GM19468 (cell line): ENCODE results near the gene PLIN5.

Experiments
- ATAC-seq: cut with Tn5 transposase; IDR thresholded peaks from one replicate; pipeline ENCODE4 v1.9.1; 2021; ENCODE audit warnings: mild to moderate bottlenecking, moderate library complexity, moderate number of reproducible peaks; ENCODE audit not compliant: unreplicated experiment; ENCODE audit errors: extremely low read depth

Gene PLIN5, protein sequence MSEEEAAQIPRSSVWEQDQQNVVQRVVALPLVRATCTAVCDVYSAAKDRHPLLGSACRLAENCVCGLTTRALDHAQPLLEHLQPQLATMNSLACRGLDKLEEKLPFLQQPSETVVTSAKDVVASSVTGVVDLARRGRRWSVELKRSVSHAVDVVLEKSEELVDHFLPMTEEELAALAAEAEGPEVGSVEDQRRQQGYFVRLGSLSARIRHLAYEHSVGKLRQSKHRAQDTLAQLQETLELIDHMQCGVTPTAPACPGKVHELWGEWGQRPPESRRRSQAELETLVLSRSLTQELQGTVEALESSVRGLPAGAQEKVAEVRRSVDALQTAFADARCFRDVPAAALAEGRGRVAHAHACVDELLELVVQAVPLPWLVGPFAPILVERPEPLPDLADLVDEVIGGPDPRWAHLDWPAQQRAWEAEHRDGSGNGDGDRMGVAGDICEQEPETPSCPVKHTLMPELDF

DNA sequence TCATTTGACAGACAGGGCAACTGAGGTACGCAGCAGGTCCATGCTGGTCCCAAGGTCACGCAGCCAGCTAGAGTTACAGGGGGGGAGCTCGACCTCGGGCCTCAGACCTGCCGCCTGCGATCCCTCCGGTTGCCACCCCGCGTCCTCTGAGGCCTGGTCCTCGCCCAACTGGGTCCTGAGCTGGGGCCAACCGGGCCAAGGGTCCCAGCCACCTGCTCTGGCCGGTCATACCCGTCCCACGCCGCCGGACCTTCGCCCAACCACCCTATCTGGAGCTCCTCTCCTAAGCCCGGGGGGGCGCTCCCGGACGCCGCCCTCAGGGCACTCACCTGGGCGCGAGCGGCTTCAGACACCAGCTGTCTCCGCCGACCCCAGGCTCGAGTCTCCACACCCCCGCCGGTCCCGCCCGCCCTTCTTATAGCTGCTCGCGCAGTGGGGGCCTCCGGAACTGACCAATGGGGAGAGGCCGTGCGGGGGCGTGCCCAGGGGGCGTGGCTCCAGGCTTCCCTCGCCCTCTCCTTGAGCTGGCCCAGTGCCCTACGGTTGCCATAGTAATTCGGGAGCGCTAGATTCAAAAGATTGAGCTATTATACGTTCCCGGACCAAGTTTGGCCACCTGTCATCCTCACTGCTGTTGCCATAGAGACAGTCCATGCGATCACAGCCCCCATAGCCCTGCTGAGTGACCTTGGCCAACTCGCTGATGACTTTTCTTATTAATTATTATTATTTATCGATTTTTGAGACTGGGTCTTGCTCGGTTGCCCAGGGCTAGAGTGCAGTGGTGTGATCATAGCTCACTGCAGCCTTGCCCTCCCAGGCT is at the start of gene PLIN5:
PLIN5 (minus strand) TSS at position 389 of the 823 bp plus-strand sequence. CDS start 1,150 bp downstream, outside the sequence.
- ATAC-seq = no peak

DNA sequence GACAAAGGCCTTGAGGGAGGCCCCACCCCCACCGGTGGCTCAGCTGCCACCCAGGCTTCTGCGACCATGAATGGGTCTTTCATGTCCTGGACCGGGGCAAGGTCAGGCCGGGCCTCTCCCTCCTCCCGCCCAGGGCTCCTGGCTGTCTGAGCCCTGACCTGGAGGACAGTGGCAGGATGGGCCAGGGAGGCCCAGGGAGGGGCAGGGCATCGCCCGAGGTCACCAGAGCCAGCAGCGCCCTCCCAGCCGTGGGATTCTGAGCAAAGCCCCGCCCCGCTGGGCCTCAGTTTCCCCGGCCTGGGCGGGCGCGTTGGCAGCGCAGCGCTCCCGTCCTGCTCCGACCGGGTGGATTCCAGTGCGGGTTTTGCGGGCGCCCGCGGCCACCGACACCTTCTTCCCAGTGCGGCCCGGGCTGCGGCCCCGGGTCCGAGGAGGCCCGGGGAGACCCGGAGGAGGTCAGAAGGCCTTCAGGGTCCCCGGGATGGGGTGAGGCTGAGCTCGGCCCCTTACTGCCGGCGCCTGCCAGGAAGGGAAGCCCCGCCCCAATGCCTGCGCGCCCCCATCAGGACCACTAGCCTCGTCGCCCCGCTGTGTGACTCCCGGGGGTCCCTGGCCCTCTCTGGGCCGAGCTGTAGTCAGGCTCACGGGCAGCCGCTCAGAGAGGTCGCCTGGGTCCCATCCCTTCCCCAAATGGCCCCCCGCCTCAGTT is 49.1 kb upstream of the PLIN5 start:
- no peak for ATAC-seq

DNA sequence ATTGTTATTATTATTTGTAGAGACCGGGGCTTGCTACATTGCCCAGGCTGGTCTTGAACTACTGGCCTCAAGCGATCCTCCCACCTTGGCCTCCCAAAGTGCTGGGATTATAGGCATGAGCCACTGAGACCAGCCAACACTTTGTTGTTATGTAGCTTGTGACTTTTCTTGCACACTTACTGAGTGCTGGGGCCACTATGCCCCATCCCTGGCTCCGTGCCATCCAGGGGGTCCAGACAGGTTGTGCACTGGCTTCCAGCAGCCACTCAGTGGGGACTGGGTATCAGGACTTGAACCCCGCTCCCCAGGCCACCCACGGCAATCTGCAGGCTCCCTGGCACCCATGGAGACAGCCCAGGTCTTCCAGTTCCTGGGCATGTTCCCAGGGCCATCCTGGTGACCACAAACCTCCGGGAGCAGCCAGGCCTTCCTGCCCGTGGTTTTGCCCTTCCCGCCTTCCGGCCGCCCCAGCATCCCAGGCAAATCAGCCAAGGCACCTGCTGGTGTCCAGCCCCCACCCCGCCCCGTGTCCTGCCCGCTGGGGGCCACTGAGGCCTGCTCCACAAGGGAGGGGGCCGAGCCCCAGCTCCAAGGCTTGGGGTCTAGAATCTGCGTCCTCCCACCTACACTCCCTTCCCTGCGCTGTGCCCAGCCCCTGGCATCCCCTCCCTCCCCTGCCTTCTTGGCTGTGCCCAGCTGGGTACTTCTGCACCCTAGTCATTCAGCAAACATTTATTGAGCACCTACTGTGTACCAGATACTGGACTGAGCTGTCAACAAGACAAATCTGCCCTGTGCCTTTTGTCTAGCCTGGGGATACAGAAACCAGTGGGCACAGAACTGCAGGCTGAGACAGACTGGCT is 48.2 kb upstream of the PLIN5 start:
- no peak for ATAC-seq

DNA sequence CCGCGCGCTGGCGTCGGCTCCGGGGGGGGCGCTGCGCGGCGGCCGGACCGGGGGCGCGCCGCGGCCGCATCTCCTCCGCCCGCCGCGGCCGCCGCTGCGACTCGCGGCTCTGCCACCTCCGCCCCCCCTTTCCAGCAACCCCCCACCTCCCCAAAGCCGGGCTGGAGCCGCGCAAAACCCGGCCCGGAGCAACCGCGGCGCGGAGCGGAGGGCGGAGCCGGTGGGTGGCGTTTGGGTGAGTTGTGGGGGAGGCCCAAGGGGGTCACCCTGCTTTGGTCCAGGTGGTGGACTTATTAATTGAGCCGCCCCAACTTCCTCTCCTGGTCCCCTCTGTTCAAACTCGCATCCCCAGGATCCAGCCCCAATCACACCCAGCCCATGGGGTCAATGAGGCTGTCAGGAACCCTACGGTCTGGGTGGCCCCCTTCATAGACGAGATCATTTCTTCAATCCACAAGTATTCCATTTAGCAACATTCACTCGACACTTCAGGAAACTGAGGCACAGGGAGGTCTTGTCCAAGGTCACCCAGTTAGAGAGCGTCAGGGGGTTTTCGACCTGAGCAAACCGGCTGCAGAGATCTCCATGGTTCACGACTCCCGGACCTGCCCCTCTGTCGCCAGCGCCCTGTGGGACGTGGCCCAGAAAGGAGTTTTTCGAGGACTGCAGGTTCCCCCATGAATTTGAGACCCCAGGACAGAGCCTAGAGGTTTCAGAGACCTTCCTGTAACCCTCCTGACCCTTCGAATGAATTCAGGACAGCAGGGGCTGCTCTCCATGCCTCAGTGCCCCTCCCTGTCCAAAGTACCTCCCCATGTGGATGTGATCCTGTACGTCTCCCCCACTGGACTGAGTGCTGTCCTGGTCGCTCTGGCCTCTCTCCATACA is 46.9 kb upstream of the PLIN5 start:
- no peak for ATAC-seq

DNA sequence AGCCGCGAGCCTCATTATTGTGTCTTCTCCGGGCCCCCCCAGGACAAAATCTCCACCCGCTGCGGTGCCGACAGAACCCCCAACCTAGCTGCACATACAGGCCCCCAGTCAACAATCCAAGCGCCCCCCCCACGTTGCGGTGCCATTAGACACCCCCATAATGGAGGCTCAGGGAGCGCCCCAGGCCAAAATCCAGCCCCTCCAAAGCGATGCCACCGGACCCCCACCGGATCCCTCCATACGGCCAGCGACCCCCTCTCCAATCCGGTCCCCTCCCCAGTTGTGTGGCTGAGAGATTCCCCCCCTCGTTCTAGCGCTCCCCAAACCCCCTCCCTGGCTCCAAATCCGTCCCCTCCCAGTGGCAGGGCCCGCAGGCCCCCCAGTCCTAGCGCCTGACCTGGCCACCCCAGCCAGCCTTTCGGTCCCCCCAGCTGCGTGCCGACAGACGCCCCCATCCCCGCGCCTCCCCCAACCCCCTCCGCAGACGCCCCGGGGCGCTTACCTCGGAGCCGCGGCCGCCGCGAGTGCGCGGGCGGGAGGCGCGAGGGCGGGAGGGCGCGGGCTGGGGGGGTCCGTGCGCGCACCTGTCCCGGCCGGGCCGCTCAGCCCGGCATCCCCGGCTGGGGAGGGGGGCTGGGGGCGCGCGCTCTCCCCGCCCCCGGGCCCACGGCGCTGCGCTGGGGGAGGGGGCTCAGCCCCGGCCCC is 46.1 kb upstream of the PLIN5 start:
- no peak for ATAC-seq

DNA sequence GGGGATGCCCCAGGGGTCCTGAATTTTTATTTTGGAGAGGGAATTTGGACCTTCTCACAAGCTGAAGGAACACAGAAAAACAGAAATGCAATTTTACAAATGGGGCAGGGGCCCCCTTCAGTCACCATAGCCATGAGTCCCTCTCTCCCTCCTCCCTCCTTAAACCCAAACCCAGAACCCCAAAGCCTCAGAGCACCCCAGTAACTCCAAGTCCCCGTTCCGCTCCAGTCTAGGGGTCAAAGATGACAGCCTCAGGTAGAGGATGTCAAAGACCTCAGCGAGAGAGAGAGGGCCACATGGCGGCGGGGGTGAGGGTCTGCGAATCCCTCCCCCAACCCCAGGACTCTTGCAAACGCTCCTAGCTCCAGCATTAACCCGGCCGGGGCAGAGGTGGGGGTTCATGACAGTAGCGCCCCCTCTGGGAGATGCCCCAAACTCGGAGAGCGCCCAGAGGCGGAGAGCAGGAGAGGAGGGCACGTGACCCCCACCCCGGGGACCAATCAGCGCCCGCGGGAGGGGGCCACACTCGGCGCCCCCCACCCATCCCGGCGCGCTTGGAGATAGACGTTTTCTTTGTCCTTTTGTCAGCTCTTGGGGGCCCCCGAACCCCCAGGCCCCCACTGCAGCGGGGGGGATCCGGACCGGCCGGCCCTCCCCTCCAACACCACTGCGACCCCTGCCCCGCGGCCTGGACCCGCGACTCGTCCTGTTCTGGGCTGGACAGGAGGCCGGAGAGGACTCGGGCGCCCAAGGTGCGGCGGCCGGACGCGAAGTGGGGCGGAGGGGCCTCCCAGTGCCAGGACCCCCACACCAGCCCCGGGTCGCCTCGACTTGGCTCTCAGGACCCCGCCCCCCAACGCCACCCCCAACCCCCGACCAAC is 45.2 kb upstream of the PLIN5 start:
- no peak for ATAC-seq

DNA sequence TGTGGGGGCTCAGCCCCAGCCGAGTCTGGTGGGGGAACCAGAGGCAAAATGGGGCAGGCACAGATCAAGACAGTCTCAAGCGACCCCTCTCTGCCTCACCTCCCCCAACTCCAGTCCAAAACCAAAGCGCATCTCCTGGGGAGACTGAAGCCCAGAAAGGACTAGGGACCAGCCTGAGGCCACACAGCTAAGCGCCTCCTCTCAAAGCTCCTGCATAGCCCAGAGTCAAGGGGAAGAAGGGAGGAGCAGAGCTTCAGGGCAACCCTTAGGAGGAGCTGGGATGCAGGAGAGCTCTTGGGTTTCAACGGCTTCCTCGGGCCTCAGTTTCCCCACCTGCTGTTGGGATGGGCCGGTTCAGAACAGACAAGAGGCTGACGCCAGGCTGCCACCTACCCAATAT is 44.4 kb upstream of the PLIN5 start:
- no peak for ATAC-seq

DNA sequence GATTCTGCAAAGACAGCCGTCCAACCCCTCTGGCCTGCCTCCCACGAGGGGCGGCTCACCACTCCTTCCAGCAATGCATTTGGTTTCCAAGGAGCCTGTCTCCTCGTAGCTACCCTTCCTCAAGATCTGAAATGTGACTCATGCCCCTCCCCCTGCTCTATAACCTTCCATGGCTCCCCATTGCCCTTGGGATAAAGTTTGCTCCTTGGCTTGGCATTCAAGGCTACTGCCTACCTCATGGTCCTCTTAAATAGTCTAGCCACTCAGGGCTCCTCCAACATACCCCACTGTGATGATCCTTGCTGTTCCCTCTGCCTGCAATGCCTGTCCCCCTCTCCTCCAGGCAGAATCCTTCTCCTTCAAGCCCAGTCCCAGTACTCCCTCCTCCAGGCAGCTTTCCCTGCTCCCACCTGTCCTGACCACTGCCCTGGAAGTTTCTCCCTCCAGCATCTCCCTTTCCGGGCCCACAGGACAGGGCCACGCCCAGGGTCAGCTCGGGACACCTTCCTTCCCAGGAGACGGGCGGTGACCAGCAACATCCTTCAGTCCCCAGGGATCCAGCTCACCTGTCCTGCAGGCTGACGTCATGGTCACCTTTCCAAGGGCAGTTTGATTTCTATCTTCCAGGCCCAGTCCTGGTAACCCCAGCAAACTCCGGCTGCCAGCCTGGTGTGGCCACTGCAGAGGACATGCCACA is 43.7 kb upstream of the PLIN5 start:
- no peak for ATAC-seq

DNA sequence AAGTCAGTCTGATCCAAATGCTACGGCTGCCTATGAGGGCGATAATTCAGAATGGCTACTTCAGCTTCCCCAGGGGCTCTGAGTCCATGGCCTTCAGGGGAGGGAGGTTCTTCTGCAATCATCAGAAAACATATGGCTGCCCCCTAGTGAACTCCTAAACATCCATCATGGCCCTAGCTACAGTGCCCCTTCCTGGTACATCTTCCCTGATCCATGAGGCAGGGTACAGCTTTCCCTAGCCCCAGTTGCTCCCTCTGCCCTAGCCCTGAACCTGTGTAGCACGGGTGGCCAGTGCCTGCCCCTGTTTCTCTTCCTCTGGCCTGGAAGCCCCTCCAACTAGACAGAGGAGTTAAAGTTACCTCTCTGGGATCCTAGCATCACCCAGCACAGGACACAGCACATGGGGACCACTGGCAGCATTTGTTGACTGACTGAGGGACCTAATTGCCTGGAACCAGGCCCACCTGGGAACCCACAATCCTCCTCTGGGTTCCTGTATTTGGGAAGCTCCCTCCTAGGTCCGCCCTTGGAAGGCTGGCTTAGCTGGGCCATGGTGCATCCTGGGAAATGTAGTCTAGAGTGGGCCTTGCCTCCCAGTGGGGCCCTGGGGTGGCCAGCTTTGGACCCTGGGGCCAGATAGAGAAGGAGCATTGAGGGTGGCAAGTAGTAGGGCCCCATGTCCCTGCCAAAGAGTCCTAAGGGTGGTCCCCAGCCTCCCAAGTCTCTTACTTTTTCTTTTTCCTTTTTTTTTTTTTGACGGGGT is 42.2 kb upstream of the PLIN5 start:
- no peak for ATAC-seq

DNA sequence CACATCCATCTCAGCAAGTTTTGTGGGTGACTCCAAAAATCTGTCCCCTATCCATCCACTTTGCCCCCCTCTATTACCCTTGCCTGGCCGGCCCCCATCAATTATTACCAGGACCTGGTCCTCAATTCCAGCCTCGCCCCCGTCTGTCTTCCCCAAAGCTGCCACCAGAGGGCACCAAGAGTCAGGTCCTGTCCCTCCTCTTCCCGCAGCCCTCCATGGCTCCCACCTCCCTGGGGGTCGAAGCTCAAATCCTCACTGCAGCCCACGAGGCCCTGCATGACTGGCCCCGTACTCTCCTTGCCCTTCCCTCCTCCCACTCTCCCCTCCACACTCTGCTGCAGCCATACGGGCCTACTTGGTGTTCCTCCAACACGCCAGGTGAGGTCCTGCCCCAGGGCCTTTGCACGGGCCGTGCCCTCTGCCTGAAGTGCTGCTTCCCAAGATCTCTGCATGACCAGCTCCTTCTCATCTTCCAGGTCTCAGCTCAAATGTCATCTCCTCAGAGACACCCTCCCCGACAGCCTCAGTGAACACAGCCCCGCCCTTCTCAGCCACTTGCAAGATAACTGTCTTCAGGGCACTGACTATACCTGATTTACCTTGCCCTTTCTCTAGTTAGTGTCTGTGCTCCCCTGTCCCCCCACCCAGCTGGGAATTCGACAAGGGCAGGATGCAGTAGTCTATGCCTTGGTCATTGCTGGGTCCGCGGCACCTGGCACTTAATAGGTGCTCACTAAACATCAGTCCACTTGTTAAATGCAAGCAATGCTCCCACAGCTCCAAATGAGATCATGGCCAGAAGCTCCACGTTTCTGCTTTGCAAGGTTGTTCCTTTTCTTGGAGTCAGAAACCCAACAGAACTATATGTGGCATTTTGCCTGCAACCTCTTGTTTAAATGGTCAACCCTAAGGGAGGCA is 41.3 kb upstream of the PLIN5 start:
- ATAC-seq = no peak

DNA sequence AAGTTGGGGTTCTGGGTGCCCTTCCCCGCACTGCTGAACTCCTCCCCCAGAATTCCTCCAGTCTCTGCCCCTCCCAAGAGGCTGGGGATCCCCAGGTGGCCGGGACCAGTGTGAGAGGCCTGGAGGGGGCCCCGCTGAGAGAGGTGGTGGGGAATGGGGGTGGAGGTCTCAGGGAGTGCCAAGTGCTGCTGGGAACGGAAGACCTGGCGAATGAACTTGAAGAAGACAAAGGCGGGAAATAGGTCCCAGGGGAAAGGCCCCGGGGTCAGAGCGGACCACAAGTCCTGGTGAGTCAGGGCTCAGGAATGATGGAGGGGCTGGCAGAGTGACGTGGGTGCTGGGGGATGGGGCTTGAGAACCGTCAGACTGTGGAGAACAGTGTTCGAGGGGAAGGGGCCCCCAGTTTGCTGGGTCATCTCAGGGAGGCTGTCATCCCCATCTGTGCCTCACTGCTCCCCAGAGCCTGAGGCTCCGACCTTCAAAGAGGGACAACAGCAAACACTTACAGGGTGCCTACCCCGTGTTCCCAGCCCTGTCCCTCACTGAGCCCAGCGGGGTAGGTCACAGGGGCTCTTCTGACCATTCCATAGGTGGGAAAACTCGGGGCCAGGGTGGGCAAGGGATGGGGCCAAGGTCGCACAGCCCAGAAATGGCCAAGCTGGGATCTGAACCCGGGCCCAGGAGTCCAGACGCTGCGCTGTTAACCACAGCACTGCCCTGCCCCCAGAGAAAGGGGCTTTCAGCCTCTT is 40.4 kb upstream of the PLIN5 start:
- no peak for ATAC-seq

DNA sequence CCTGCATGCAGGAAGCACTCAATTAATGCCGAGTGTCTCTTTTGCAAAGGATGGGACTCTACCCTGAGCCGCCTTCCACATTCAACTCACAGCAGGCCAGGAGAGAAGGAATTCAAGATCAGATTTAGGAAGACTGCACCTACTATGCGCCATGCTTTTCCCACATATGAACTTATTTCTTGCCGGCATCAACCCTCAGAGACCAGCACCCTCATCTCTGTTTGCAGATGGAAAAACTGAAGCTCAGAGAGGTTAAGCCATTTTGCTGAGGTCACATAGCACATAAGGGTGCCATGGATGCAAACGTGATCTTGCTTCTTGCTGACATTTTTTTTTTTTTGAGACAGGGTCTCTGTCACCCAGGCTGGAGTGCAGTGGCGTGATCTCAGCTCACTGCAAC is 38.7 kb upstream of the PLIN5 start:
- no peak for ATAC-seq

DNA sequence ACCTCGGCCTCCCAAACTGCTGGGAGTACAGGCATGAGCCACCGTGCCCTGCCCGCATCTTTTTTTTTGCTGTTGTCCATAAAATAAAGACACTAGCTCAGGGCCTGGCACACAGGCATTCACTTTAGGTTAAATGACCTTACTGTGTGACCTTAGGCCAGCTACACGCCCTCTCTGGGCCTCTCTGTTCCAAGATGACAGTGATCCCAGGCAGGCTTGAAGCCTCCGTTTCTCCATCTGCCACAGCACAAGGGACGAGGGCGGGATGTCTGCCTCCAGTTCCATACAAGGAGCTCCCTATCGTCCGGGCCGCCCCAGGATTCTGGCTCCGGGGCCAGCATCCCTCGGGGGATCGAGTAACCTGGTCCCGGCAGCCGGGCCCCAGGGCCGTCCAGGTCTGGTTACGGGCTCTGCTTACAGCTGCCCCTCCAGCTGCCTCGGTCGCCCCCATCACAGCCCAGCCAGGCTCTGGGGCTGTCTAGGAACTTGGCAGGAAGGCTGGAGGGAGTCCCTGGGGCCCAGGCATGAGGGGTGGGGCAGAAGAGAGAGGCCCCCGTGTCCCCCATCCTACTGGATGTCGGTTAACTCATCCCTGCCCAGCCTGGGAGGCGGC is 36.4 kb upstream of the PLIN5 start:
- ATAC-seq = no peak

DNA sequence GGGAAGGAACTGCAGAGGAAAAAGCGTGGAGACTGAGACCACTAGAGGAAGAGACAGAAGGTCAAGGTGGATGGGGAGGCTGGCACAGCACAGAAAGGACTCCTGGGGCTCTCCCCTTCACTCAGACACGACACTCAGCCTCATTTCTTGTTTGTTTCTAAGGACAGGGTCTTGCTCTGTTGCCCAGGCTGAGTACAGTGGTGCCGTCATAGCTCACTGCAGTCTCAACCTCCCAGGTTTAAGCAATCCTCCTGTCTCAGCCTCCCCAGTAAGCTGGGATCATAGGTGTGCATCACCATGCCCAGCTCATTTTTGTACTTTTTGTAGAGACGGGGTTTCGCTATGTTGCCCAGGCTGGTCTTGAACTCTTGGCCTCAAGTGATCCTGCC is 35.9 kb upstream of the PLIN5 start:
- no peak for ATAC-seq
